HG02981 (cell line): Measurements from ENCODE around the gene SNRNP40.
"Not testable (repeated sequence)": the region's sequence is repeated elsewhere in the genome, so short reads cannot be mapped to it uniquely, and the experiment has no call there.

Source experiments
- ATAC-seq: cut with Tn5 transposase; IDR thresholded peaks from one replicate; pipeline ENCODE4 v1.9.1; 2021; ENCODE audit warnings: mild to moderate bottlenecking, moderate library complexity; ENCODE audit not compliant: unreplicated experiment

SNRNP40 gene

GRCh38 chr1:31287791-31288190 lies 8.8 kb downstream of the SNRNP40 start:
- not testable (repeated sequence) for ATAC-seq

- not testable (repeated sequence) for ATAC-seq
These were observed 14.2 kb downstream of the SNRNP40 start for GRCh38 chr1:31282426-31282825.

GRCh38 chr1:31273619-31274018 lies 23.0 kb downstream of the SNRNP40 start:
- ATAC-seq = no peak

- no peak for ATAC-seq
These were observed 24.2 kb downstream of the SNRNP40 start for GRCh38 chr1:31272369-31272768.

- no peak for ATAC-seq
These were observed 30.0 kb downstream of the SNRNP40 start for GRCh38 chr1:31266547-31266946.

- no peak for ATAC-seq
These were observed 31.7 kb downstream of the SNRNP40 start for GRCh38 chr1:31264790-31265386.

GRCh38 chr1:31263408-31263807 lies 33.2 kb downstream of the SNRNP40 start:
- ATAC-seq = no peak

GRCh38 chr1:31262393-31262792 lies 34.2 kb downstream of the SNRNP40 start:
- not testable (repeated sequence) for ATAC-seq

- no peak for ATAC-seq
These were observed 34.7 kb downstream of the SNRNP40 start for GRCh38 chr1:31261916-31262315.

- no peak for ATAC-seq
These were observed 36.8 kb downstream of the SNRNP40 start for GRCh38 chr1:31259746-31260145.

- no peak for ATAC-seq
These were observed 38.0 kb downstream of the SNRNP40 start for GRCh38 chr1:31258581-31258980.

GRCh38 chr1:31257213-31257612 lies 39.4 kb downstream of the SNRNP40 start:
- no peak for ATAC-seq

GRCh38 chr1:31249854-31250253 lies 46.7 kb downstream of the SNRNP40 start:
- ATAC-seq = no peak

- ATAC-seq = no peak
These were observed 48.3 kb downstream of the SNRNP40 start for GRCh38 chr1:31248276-31248675.

- ATAC-seq = no peak
These were observed 52.3 kb downstream of the SNRNP40 start for GRCh38 chr1:31244326-31244725.

GRCh38 chr1:31243501-31244286 lies 52.9 kb downstream of the SNRNP40 start:
- no peak for ATAC-seq

GRCh38 chr1:31241321-31241720 lies 55.3 kb downstream of the SNRNP40 start:
- ATAC-seq = no peak

- no peak for ATAC-seq
These were observed 56.8 kb downstream of the SNRNP40 start, which contains the start of gene NKAIN1 for GRCh38 chr1:31239653-31240241. Gene NKAIN1, minus strand, starts transcription at chr1:31239887. Its CDS starts 340 bp downstream, at chr1:31239547.

- no peak for ATAC-seq
These were observed 57.5 kb downstream of the SNRNP40 start for GRCh38 chr1:31238986-31239613.

GRCh38 chr1:31238612-31238985 lies 58.0 kb downstream of the SNRNP40 start:
- ATAC-seq = no peak

- no peak for ATAC-seq
These were observed 61.7 kb downstream of the SNRNP40 start for GRCh38 chr1:31234870-31235269.
